NCI-H82 treated with DMSO at 0.1 percent for 48 hours (cell line): ENCODE measurements around the gene CPOX.
"Not testable (repeated sequence)": the region's sequence is repeated elsewhere in the genome, so short reads cannot be mapped to it uniquely, and the experiment has no call there.

Experiments used
- DNase-seq: peaks from one replicate; lab custom pipeline; 2025; ENCODE audit not compliant: unreplicated experiment; lab: John Stamatoyannopoulos, UW

CPOX gene

DNA sequence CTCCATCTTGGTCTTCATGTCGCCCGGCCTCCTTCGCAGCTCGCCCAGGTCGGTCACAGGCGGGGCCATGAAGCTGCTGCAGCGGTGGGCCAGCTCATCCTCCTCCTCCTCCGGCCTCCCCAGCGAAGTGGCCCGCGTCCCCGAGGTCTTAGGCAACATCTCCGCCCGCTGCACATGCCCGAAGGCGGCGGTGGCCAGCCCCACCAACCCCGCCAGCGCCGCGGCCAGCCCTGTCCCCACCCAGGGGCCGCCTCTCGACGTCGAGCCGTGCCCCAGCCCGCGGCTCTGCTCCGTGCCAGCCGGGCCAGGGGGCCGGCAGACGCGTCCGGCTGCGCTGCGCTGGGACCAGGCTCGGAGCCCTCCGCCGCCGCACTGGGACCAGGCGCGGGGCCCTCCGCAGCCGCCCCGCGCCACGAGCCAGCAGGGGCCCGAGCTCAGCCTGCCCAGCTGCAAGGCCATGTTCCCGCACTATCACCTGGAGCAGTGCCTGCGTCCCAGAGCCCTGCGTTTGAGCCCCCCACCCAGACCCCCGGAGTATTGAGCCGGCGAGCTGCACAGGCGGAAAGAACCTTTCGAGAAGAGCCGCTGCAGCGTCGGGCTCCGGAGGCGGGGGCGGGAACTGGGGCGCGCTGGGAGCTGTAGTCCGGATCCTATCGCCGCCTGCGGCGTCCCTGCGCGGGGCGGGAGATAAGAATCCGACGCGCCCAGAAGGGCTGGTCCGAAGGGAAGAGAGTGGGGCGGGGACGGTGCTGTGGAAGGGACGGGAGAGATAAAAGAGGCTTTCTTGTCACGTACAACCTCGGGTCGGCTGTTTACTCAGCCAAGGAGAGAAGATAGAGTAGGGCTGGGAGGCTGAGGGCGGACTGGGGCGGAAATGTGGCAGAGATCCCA is at the start of gene CPOX:
Gene CPOX (minus strand): TSS at position 566 of the 891 bp plus-strand sequence. CDS start 107 bp downstream, at position 459.
- DNase-seq, result peak; percentile 77

DNA sequence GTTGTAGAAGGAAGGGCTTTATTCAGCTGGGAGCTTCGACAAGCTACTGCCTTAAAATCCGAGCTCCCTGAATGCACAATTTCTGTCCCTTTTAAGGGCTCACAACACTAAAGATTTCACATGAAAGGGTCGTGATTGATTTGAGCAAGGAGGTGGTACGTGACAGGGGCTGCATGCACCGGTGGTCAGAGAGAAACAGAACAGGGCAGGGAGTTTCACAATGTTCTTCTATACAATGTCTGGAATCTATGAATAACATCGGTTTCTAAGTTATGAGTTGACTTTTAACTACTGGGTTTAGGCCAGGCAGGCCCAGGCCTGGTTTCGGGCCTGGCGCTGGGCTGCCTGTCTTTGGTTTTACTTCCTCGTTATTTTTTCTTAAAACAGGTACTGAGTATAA is 49.4 kb upstream of the CPOX start:
- DNase-seq, result not testable (repeated sequence)

DNA sequence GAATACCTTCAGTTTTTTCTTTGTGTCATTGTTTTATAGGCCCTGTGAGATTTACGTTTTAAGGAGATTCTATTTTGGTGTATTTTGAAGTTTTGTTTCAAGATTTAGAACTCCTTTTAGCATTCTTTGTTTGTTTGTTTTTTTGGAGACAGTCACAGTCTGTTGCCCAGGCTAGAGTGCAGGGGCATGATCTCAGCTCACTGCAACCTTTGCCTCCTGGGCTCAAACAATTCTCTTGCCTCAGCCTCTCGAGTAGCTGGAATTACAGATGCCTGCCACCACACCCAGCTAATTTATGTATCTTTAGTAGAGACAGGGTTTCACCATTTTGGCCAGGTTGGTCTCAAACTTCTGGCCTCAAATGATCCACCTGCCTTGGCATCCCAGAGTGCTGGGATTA is 48.3 kb upstream of the CPOX start:
- not testable (repeated sequence) for DNase-seq

- DNase-seq, result not testable (repeated sequence)
Observed at GRCh38 chr3:98638515-98638914, 45.1 kb upstream of the CPOX start.

- peak; percentile 97 for DNase-seq
Observed at GRCh38 chr3:98630416-98630815, 37.0 kb upstream of the CPOX start.

- no peak for DNase-seq
Observed at GRCh38 chr3:98628317-98628716, 34.9 kb upstream of the CPOX start.

GRCh38 chr3:98626151-98626550 is 32.7 kb upstream of the CPOX start:
- no peak for DNase-seq

DNA sequence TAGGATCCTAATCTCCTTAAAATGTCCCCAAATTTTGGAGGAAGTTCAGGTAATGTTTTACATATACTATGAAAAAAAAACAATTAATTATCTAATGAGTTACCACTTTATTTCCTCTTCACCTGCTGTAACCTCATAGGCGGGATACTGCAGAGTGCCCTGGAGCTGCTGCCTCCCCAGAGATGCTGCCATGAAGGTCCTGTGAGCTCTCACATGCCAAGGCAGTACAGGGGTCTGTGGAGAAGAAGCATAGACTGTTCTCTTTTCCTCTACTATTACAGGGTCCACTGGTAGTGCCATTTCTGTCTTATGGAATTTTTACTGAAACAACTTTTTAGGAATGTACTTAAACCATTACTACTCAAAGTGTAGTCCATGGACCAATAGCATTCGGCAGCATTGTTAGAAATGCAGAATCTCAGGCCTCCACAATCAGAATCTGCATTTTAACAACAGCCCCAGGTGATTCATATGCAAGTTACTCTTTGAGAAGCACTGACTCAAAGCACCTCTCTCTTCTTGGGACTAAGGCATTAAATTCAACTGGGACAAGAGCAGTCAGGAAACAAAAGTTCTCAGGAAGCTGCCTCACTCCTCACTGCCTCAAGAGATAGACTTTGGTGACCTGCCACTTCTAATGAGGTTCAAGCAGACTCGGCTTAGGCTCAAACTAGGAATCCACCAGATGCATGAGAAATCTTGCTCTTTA is 30.3 kb upstream of the CPOX start:
- DNase-seq, result no peak

DNA sequence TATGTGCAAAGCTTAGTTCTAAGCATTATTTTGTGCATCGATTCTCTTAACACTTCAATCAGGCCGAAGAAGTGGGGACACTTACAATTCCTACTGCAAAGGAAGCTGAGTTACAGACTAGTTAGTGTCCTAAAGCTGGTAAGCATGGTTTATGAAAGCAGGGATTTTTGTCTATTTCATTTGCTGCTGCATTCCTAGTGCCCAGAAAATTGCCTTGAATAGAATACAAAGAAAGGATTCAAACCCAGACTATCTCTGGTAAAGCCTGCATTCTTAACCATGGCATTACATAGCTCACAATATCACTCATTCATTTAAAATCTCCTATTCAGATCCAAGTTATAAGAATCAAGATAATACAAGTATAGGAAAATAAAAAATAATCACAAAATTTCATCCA is 24.4 kb upstream of the CPOX start:
- DNase-seq, result no peak

- DNase-seq, result no peak
Observed at GRCh38 chr3:98613616-98614015, 20.2 kb upstream of the CPOX start.

- DNase-seq, result no peak
Observed at GRCh38 chr3:98612996-98613517, 19.6 kb upstream of the CPOX start.

DNA sequence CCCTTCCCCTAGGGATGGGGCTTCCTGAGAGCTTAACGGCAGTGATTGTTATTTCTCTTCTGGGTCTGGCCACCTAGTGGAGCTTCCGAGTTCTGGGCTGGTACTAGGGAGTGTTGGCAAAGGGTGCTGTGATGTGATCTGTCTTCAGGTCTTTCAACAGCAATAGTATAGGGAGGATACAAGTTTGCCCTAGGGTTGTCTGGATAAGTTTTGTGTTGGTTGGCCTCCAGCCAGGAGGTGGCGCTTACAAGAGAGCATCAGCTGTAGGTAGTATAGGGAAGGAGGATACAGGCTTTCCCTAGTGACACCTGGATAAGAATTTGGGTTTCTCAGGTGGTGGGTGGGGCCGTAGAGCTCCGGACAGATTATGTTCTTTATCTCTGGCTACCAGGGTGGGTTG is 19.2 kb upstream of the CPOX start:
- DNase-seq, result no peak

DNA sequence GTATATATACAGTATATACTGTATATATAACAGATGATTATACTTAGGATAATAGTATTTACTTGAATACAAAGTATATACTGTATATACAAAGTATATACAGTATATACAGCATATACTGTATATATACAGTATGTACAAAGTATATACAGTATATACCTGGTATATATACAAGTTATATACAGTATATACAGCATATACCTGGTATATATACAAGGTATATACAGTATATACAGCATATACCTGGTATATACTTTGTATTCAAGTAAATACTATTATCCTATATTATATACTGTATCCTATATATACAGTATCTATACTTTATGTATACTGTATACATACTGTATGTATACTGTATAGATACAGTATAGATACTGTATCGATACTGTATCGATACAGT is 14.6 kb upstream of the CPOX start:
- no peak for DNase-seq

GRCh38 chr3:98603580-98603979 is 10.2 kb upstream of the CPOX start:
- DNase-seq, result no peak

DNA sequence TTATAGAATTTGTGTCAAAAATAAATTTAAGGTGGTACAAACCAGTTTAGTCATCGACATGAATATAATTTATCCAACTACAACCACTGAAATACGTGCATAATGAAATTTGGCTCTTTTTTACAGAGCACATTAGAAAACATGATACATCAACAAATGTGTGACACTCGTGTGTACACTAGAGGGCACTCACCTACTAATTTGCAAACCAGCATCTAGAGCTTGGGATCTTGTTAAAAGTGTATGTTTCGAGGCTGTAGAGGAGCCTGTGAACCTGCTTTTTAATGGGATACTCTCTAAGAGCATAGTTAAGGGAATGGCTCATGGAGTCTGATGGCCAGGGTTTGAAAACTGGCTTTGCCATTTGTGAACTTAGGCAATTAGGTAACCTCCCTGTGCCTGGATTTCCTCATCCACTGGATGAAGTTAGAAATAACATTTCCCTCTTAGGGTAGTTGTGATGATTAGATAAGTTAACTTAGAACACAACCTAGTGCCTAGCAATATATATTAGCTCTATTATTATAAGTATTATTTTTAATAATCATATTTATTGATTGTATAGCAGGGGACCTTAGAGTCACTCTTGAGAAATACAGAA is 8.8 kb upstream of the CPOX start:
- DNase-seq, result peak; percentile 58

GRCh38 chr3:98601180-98601579 is 7.8 kb upstream of the CPOX start:
- no peak for DNase-seq

GRCh38 chr3:98600412-98601095 is 7.1 kb upstream of the CPOX start:
- no peak for DNase-seq

DNA sequence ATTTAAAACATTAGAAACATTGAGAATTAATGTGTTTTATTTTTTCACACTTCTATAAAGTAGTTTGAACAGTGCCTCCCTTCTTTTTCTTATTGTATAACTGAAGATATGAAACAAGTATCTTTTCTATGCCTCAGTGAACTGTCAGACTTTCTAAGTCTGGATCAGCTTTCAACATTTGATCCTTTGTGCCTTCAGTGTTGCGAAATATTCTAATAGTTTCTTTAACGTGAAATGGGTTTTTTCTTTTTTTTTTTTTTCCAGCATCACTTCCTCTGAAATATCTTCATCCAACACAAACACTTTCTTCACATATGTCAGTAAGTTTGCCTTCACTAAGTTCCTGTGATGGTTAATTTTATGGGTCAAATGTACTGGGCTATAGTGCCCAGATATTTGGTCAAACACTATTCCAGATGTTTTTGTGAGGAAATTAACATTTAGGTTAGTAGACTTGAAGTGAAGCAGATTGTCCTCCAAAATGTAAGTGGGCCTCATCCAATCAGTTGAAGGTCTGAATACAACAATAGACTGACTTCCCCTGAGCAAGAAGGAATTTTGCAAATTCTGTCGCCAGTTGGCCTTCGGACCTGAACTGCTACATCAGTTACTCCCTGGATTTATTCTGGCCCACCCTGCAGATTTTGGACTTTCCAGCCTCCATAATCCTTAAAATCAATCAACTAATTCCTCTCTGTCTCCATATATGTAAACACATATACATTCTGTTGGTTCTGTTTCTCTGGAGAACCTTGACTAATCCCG is 6.4 kb upstream of the CPOX start:
- no peak for DNase-seq

DNA sequence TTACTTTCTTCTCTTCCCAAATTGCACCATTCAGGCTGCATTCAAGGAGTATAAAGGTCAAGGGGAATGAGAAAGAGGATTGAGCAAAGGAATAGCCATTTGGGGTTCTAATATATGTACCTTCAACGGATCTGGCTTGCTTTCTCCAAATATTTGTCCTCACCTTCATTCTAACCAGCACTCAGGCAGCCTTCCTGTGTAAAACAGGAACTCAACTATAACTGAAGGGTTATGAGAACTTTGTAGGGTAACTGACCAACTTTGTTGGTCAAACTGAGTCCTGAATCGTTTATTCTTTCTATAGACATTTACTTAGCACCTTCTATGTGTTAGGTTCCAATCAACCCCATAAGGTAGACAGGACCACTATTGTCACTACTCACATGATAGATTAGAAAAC is 5.1 kb upstream of the CPOX start:
- DNase-seq, result no peak
